Measurements from ENCODE around the gene UBE3B. TPM values are rescaled to one million over a fixed set of nuclear protein-coding genes. Genes with fewer than 3 reads are reported as not detected.

The UBE3B gene
- total and polyA plus RNA-seq, 4 donors, result 10.0 to 58.9 (median 26.8) TPM

- Histone ChIP-seq H3K27ac (ENCODE audit: low read depth in 1 of 2, low read length in 1 of 2) (peak overlapping the region; percentile 97), H3K4me3 (peak overlapping the region; percentile 86), H3K9ac (ENCODE audit: insufficient read depth in 1 of 2, low read length in 2 of 2) (peak overlapping the region; percentile 63 to 92), H3K27me3 (ENCODE audit: control insufficient read depth in 3 of 3, insufficient read depth in 3 of 3, low read length in 2 of 3) (no peaks in the 10 kb centered on the region), H3K4me1 (ENCODE audit: control insufficient read depth in 5 of 5, insufficient read depth in 5 of 5, low read length in 5 of 5) (peaks cover 8 to 32% (median 13%) of the 10 kb centered on the region in 5 donors), H3K9me3 (ENCODE audit: control insufficient read depth in 4 of 4, insufficient read depth in 3 of 4, low read length in 3 of 4) (no peaks in the 10 kb centered on the region), H3K36me3 (ENCODE audit: control insufficient read depth in 4 of 4, insufficient read depth in 4 of 4, low read length in 4 of 4) (peaks cover 0 to 3% (median 1%) of the 10 kb centered on the region in 4 donors)
- WGBS, 2 donors, result 17 to 26% methylated on average over 19 of the region's 19 CpGs
- DNase-seq (peak; percentile 11 to 18 (median 16)), ATAC-seq (ENCODE audit: insufficient read depth, low FRiP score) (no peak)
- TF ChIP-seq CTCF (IDR thresholded peaks at IDR 0.05; ENCODE audit: control extremely low read depth, extremely low read depth), result no peak
Observed at GRCh38 chr12:109475993-109476806, 1.2 kb upstream of the UBE3B start.

- no peak for DNase-seq
- H3K9me3 ChIP-seq (ENCODE audit: control insufficient read depth in 4 of 4, insufficient read depth in 3 of 4, low read length in 3 of 4), result no peaks in the 10 kb centered on the region
- ATAC-seq (ENCODE audit: insufficient read depth, low FRiP score), result no peak
- H3K4me3 ChIP-seq, result peak overlapping the region; percentile 86
- H3K9ac ChIP-seq (ENCODE audit: insufficient read depth in 1 of 2, low read length in 2 of 2), result peak overlapping the region; percentile 63 to 92
- H3K27me3 ChIP-seq (ENCODE audit: control insufficient read depth in 3 of 3, insufficient read depth in 3 of 3, low read length in 2 of 3), result no peaks in the 10 kb centered on the region
- TF ChIP-seq CTCF (IDR thresholded peaks at IDR 0.05; ENCODE audit: control extremely low read depth, extremely low read depth), result no peak
- H3K27ac ChIP-seq (ENCODE audit: low read depth in 1 of 2, low read length in 1 of 2), result peak overlapping the region; percentile 97
- peaks cover 8 to 28% (median 13%) of the 10 kb centered on the region in 5 donors for H3K4me1 ChIP-seq (ENCODE audit: control insufficient read depth in 5 of 5, insufficient read depth in 5 of 5, low read length in 5 of 5)
- WGBS, 2 donors, result 1 to 2% methylated on average over 11 of the region's 11 CpGs
- H3K36me3 ChIP-seq (ENCODE audit: control insufficient read depth in 4 of 4, insufficient read depth in 4 of 4, low read length in 4 of 4), result peaks cover 0 to 3% (median 1%) of the 10 kb centered on the region in 4 donors
Observed at GRCh38 chr12:109476807-109477184, 638 bp upstream of the UBE3B start.

GRCh38 chr12:109477963-109478315 lies 505 bp downstream of the UBE3B start:
- Histone ChIP-seq H3K9ac (ENCODE audit: insufficient read depth in 1 of 2, low read length in 2 of 2) (peak overlapping the region; percentile 63 to 98), H3K27ac (ENCODE audit: low read depth in 1 of 2, low read length in 1 of 2) (peak overlapping the region; percentile 97), H3K4me1 (ENCODE audit: control insufficient read depth in 5 of 5, insufficient read depth in 5 of 5, low read length in 5 of 5) (peaks cover 8 to 28% (median 13%) of the 10 kb centered on the region in 5 donors), H3K36me3 (ENCODE audit: control insufficient read depth in 4 of 4, insufficient read depth in 4 of 4, low read length in 4 of 4) (peaks cover 0 to 3% (median under 1%) of the 10 kb centered on the region in 4 donors), H3K4me3 (peak overlapping the region; percentile 86), H3K27me3 (ENCODE audit: control insufficient read depth in 3 of 3, insufficient read depth in 3 of 3, low read length in 2 of 3) (no peaks in the 10 kb centered on the region), H3K9me3 (ENCODE audit: control insufficient read depth in 4 of 4, insufficient read depth in 3 of 4, low read length in 3 of 4) (no peaks in the 10 kb centered on the region)
- WGBS, 2 donors, result 3 to 4% methylated on average over 9 of the region's 9 CpGs
- DNase-seq, result no peak
- no peak for TF ChIP-seq CTCF (IDR thresholded peaks at IDR 0.05; ENCODE audit: control extremely low read depth, extremely low read depth)
- ATAC-seq (ENCODE audit: insufficient read depth, low FRiP score), result no peak
